K562 (cell line): ENCODE results near the gene PDCD10. TPM values are rescaled to one million over a fixed set of nuclear protein-coding genes. Genes with fewer than 3 reads are reported as not detected.

Experiments used
- FOXP1 ChIP-seq: sonication (generic); formaldehyde crosslinking; IDR thresholded peaks from 2 replicates; pipeline ENCODE4 v1.8.0; 2022; ENCODE audit warnings: mild to moderate bottlenecking, missing genetic modification reagents
- KDM5B ChIP-seq: fragments of 200-600 bp; sonication (generic); IDR thresholded peaks from 2 replicates; pipeline ENCODE4 v1.6.1; 2012; ENCODE audit warnings: low read depth, mild to moderate bottlenecking, moderate library complexity, low read length, control low read depth, inconsistent platforms; ENCODE audit not compliant: insufficient replicate concordance
- PHF8 ChIP-seq: fragments of 200-600 bp; sonication (generic); IDR thresholded peaks from 2 replicates; pipeline ENCODE4 v1.6.1; 2012; ENCODE audit warnings: mixed run types, mild to moderate bottlenecking, inconsistent platforms, low read length, moderate library complexity, borderline replicate concordance
- POLR2AphosphoS2 ChIP-seq: IDR thresholded peaks from 2 replicates; pipeline ENCODE4 v1.6.1; 2012; ENCODE audit warnings: low read length, improper control_type of control experiment
- TEAD1 ChIP-seq, 2 experiments: fragments of 450-650 bp in 1 of 2; sonication (generic) in 1 of 2; formaldehyde crosslinking; IDR thresholded peaks; 2 replicates each; pipeline versions ENCODE4 v1.4.0 to v1.8.0; 2020 to 2022; ENCODE audit warnings: mild to moderate bottlenecking in 2 of 2, missing genetic modification reagents in 1 of 2
- ZEB2 ChIP-seq: fragments of 450-650 bp; IDR thresholded peaks from 2 replicates; pipeline ENCODE4 v1.6.1; 2016
- polyA plus RNA-seq, 8 experiments: library from polyadenylated mRNA; depleted of rRNA in 4 of 8; stranded (reverse) in 5 of 8; unstranded in 3 of 8; fragments of >200 nt; fragmentation: Nextera tagmentation in 2 of 8; fragmentation: Illumina TruSeq in 1 of 8; extraction: Ambion mirVana in 2 of 8; extraction: Trizol in 1 of 8; gene quantifications; 2 replicates each; pipeline versions ENCODE4 v1.2.1 to v1.2.3, GENCODE V29; 2011 to 2014; ENCODE audit warnings: inconsistent platforms in 1 of 8, missing spikeins in 1 of 8
- total RNA-seq, 7 experiments: library from RNA; depleted of rRNA in 6 of 7; stranded (reverse); fragments of >200 nt in 6 of 7; fragmentation: Illumina TruSeq in 2 of 7; extraction: Trizol in 2 of 7; gene quantifications; 2 replicates each; pipeline versions ENCODE4 v1.2.1 to v1.2.3, GENCODE V29; 2011 to 2021; ENCODE audit warnings: low replicate concordance in 1 of 7
- TF ChIP-seq, protein P1 (sequence below): IDR thresholded peaks from 2 replicates; pipeline ENCODE4 v1.6.1; 2016; ENCODE audit warnings: missing genetic modification characterization, missing compliant biosample characterization
- TF ChIP-seq, protein P2 (sequence below), 2 experiments: fragments of 450-650 bp in 1 of 2; sonication (generic) in 1 of 2; formaldehyde crosslinking in 1 of 2; IDR thresholded peaks; 2 replicates each; pipeline versions ENCODE4 v1.7.1 to v1.9.0; 2016 to 2022; ENCODE audit warnings: inconsistent platforms in 1 of 2, mild to moderate bottlenecking in 1 of 2, missing genetic modification reagents in 1 of 2

PDCD10 gene
- total and polyA plus RNA-seq, 9 of the 15 experiments (the other 6 are each of a cell fraction or from before 2014, with no cell fraction given), result 121 to 476 (median 232) TPM

DNA sequence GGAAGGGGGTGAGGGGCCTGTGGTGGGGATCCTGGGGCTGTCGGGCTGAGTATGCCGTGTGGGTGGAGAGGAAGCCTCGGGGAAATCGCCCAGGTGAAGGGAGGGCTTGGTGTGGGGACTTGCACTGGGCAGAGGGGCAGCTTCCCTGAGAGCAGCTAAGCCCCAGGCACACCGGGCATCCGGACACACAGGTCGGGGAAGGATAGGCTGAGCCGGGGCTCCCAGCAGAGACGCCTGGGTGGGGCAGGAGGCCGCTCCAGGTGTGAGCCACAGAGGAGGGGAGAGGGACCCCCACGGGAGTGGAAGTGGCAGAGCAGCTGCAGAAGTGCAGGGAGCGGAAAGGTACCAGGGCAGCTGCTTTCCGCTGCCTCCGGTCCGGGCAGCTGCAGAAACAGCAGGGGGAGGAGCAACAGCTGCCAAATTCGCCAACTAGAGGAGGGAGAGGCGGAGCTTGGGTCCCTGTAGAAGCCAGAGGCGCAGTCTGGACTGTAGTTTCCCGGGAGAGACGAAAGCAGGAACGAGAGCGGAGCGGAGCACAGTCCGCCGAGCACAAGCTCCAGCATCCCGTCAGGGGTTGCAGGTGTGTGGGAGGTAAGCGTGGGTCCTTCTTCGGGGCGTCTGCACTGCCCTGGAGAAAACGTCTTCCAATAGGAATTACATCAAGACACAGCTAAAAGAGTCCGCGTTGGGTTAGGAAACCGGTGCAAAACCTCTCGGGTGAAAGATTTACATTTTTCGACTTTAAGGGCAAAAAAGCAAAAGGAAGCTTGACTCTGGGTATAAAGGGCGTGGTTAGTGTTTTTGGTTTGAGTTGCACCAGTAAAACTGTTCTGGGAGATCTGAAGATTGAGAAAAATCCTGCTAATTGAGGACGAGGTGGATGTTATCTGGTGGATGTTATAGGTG lies 794 bp upstream of the PDCD10 start, which contains the start of gene SERPINI1 (continued):
- TF ChIP-seq, protein P1, sequence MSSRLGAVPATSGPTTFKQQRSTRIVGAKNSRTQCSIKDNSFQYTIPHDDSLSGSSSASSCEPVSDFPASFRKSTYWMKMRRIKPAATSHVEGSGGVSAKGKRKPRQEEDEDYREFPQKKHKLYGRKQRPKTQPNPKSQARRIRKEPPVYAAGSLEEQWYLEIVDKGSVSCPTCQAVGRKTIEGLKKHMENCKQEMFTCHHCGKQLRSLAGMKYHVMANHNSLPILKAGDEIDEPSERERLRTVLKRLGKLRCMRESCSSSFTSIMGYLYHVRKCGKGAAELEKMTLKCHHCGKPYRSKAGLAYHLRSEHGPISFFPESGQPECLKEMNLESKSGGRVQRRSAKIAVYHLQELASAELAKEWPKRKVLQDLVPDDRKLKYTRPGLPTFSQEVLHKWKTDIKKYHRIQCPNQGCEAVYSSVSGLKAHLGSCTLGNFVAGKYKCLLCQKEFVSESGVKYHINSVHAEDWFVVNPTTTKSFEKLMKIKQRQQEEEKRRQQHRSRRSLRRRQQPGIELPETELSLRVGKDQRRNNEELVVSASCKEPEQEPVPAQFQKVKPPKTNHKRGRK, result no peak
- TF ChIP-seq POLR2AphosphoS2, result peak; percentile 22; the same call in 1 of the 2 replicates
- peak; percentile 61 for TF ChIP-seq KDM5B
- peak; percentile 72; the same call in 1 of the 2 replicates for TF ChIP-seq PHF8
- TF ChIP-seq, protein P2, sequence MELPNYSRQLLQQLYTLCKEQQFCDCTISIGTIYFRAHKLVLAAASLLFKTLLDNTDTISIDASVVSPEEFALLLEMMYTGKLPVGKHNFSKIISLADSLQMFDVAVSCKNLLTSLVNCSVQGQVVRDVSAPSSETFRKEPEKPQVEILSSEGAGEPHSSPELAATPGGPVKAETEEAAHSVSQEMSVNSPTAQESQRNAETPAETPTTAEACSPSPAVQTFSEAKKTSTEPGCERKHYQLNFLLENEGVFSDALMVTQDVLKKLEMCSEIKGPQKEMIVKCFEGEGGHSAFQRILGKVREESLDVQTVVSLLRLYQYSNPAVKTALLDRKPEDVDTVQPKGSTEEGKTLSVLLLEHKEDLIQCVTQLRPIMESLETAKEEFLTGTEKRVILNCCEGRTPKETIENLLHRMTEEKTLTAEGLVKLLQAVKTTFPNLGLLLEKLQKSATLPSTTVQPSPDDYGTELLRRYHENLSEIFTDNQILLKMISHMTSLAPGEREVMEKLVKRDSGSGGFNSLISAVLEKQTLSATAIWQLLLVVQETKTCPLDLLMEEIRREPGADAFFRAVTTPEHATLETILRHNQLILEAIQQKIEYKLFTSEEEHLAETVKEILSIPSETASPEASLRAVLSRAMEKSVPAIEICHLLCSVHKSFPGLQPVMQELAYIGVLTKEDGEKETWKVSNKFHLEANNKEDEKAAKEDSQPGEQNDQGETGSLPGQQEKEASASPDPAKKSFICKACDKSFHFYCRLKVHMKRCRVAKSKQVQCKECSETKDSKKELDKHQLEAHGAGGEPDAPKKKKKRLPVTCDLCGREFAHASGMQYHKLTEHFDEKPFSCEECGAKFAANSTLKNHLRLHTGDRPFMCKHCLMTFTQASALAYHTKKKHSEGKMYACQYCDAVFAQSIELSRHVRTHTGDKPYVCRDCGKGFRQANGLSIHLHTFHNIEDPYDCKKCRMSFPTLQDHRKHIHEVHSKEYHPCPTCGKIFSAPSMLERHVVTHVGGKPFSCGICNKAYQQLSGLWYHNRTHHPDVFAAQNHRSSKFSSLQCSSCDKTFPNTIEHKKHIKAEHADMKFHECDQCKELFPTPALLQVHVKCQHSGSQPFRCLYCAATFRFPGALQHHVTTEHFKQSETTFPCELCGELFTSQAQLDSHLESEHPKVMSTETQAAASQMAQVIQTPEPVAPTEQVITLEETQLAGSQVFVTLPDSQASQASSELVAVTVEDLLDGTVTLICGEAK (IDR thresholded peaks at IDR 0.05), result 0 out of 2 replicates have a peak, but pooled peaks have one; percentile 32
- TF ChIP-seq, protein P2 (CRISPR knock-in tag; IDR thresholded peaks at IDR 0.05), result no peak
- TF ChIP-seq ZEB2, result peak; percentile 49; the same call in 1 of the 2 replicates
- TF ChIP-seq TEAD1 (CRISPR knock-in tag; IDR thresholded peaks at IDR 0.05), result no peak
- TF ChIP-seq FOXP1 (CRISPR knock-in tag), result peak; percentile 3; the same call in 1 of the 2 replicates
